GM19025 (cell line): ENCODE results near the gene PDE6B.

Experiments
- ATAC-seq: cut with Tn5 transposase; IDR thresholded peaks from one replicate; pipeline ENCODE4 v1.9.1; 2021; ENCODE audit warnings: mild to moderate bottlenecking, low read depth, moderate library complexity; ENCODE audit not compliant: unreplicated experiment

PDE6B gene

DNA sequence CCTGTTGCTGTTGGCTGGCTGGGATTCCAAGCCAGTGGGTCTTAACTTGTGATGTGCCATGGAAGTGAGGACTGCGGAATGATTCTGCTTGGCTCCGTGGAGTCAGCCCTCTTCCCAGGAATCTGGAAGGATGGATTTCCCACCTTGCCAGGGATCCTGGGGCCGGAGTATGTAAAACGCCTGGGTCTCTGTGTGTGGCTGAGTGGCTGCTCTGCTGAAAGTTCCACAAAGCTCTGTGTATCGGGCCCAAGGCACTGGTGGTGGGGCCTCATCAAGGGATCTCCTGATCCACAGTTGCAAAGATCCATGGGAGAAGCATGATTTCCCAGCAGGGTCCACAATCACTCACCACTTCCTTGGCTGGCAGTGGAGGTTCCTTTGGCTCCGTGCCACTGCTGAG lies 25.2 kb upstream of the PDE6B start:
- no peak for ATAC-seq

DNA sequence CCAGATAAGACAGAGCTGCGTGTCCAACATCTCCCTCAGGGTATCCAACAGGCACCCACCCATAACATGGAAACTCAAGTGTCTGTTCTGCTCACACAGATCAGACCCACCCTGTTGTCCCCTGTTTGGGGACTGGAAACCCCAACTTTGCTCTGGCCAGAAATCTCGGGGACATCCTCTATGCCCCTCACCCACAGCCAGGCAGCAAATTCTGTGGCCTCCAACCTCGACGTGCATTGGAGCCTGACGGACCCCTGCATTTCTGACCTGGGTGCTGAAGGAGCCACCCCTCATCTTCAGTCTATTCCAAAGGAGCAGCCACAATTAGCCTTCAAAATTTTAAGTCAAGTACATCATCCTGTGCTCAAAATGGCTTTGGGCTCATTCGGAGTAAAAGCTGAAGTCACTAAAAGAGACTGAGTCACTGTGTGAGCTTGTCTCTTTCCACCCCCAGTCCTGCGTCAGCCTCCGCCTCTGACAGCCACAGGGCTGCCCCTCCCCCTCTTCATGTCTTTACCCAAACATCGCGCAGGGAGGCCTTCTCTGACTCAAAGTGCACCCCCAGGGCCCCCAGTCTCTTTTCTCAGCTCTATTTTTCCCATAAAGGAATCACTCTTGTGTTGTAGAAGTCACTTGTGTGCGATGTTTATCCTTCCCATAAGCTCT lies 24.4 kb upstream of the PDE6B start:
- no peak for ATAC-seq

DNA sequence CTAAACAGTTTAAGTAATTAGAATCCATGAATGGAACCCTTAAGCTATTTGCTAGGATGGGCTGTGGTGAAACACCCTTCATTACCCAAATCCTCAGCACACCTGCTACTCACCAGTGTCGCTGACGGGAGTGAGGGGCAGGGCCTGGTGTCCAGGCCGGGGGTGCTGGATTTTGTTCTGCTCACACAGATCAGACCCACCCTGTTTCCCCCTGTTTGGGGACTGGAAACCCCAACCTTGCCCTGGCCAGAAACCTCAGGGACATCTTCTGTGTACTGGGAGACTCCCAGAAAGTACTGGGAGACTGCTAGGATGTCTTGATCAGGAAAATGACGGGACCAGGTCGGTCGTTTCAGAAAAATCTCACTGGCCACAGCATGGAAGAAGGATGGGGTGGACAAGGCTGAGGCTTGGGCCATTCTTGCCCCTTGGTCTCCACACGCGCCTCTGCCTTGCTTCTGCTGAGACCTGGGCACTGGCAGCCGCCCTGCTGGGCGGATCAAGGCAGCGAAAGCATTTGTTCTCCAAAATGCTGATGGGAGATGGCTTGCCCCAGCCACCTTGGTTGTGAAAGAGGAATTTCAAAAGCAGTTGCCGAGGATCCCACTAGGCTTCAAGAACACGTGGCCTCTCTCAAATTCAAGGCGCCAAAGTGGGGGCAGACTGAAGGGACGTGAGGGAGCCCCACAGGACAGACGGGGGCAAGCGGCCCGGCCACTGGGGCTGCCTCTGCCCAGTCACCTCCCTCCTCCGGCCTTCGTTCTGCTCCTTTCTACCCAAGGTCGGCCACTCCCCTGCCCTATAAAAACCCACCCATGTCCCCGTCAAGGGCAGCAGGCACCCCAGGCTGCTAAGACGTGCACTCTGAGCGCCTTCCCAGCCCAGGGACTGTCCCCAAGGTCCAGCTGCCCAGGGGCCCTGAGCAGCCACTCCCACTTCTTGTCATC lies 23.5 kb upstream of the PDE6B start:
- ATAC-seq: no peak

DNA sequence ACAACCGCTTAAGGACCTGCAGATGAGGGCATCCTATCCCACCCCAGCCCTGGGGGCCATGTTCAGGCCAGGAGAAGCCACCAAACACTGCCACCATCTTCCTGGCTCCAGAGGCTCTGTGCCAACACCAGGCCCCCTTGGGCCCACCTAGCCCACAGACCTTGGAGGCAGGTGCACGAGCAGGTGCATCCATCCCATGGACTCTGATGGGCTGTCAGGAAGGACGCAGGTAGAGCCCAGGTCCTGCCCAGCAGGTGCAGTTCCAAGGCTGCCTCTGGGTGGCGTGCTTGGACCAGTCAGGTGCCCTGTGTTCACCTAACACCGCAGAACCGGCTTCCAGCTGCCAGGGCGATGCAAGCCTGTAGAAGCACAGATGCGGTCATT lies 22.8 kb upstream of the PDE6B start:
- no peak for ATAC-seq

DNA sequence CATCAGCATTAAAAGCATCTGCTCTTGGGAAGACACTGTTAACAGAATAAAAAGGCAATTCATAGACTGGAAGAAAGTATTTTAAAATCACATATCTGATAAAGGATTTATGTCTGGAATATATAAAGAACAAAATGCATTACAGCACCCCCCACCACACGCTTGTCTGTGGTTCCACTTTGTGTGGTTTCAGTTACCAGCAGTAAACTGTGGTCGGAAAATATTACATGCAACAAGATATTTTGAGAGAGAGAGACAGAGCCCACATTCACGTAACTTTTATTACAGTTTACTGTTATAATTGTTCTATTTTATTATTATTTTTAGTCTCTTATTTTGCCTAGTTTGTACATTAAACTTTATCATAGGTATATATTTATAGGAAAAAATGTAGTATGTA lies 21.2 kb upstream of the PDE6B start:
- no peak for ATAC-seq

DNA sequence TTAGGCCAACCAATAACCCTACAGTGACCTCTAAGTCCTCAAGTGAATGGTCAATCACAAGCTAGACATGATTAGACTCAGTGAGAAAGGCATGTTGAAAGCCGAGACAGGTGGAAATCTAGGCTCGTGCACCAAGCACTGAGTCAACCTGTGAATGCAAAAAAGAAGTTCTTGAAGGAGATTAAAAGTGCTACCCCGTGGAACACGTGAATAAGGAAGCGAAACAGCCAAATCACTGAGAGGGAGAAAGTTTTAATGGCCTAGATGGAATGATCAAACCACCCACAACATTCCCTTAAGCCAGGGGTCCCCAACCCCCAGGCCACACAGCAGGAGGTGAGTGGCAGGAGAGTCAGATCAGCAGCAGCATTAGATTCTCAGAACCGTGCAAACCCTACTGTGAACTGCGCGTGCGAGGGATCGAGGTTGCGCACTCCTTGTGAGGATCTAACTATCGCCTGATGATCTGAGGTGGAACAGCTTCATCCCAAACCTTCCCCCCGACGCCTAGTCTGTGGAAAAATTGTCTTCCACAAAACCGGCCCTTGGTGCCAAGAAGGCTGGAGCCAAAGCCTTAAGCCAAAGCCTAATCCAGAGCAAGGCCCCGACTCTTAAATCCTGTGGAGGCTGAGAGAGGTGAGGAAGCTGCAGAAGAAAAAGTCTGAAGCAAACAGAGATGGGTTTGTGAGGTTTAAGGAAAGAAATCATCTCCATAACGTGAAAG lies 19.5 kb upstream of the PDE6B start:
- ATAC-seq: no peak

DNA sequence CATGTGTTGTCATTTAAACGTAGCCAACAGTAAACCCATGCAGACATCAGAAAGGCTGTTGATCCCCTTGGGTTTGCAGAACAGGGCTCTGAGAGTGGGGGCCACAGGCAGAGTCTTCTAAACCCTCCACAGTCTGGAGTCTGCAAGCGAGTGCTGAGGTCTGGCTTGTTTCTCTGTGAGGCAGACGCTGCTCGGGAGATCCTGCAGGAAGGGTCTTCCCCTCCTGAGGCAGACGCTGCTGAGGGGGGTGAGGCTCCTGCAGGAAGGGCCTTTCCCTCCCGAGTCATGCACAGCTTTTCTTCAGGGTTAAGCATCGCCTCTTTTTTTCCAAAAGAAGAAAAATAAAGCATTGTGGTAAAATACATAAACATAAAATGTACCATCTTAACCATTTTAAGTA lies 17.1 kb upstream of the PDE6B start:
- ATAC-seq: no peak

DNA sequence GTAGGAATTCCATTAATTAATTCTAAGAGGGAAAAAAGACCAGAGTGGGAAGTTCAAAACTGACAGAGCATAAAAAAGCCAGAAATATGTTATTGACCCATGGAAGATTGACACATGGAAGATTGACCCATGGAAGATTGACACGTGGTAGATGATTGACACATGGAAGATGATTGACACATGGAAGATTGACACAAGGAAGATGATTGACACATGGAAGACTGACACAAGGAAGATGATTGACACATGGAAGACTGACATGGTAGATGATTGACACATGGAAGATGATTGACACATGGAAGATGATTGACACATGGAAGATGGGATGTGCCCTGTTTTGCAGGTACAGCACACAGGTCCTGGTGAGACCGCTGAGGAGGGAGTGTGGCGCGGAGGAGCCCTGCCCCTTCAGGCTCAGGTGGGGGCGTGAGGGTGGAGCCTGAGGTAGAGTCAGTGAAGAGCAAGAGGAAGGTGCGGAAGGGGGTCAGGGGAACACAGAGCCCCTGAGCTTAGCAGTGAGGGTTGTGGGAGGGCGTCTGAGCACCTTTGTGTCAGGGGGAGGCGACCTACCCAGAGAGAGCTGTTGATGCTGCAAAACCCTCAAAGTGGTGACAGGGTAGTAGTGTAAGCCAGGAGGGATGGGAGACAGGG lies 15.8 kb upstream of the PDE6B start:
- ATAC-seq: no peak

DNA sequence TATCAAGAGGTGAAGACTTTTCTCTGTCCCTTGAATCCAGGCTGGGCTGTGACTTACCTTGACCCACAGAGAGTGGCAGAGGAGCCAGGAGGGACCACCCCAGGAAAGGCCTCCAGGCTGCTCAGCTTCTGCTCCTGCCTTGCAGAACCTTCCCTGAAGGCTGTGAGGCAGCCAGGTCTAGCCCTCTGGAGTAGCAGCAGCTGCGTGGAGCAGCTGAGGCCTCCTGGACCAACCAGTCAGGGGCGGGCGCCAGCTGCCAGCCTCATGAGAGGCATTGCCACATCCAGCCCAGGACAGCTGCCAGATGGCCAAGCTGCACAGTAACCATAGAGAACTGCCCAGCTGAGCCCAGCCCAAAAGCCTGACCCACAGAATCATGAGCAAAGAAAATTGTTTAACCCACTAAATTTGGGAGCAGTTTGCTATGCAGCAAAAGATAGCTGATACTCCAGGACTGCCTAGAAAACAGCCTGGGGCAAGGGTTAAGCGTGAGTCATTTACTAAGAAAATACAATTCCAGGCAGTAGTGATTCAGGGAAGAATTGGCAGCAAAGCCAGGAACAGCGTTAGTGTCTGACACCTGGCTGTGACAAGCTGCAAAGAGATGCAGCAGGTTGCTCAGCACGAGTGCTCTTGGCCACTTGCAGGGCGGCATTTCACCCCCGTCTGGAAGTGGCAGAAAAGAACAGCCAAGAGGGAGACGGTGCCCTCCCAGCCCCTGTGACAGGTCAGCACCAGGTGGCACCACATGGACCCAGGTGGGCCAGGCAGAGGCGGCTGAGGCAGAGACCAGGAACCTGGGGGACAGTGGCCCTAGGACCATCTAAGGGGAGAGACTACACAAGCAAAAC lies 14.7 kb upstream of the PDE6B start:
- ATAC-seq: no peak

DNA sequence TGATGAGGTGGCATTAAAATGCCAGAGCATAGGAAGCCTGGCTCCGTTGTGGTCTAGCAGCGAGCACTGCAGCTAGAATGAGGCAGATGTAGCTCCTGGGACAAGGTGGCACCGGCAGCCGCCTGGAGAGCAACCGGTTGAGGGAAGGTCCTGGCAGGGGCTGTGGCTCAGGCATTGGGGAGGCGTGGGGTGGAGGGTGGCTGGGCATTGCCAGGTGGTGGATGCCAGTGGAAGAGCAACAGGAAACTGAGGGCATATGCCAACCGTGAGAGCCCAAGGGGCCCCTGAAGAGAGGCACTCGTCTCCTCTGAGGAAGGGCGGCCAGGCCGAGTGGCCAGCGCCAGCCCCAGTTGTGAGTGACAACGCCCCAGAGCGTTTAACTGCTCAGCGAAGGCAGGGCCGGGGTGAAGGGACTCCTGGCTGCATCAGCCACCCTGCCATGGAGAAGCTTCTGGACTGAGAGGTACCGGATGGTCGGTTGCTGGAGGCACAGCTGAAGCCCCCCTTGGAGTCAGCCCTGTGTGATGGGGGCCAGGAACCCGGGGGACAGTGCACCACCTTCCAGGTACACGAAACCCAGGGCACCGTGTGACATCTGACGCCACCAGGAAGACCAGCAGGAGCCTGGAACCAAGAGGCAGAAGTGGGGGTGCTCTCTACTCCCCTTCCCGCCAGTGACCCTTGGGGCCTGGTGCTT lies 13.2 kb upstream of the PDE6B start:
- no peak for ATAC-seq

DNA sequence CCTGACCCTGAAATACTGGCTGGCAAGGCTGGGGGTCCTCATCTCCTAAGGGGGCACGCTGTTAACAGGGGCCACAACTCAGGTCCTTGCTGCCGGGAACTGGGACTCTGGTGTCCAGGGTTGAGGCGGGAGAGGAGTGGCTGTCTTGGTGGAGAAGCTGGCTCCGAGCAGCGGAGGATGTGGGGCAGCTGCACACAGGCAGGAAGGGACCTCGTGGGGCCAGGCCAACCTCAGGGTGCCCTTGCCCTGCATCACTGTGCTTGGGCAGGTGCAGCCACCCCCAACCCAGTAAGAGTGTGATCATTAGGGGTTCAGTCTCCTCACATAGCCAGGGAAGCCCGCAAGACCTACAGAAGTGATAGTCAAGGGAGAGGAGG lies 12.6 kb upstream of the PDE6B start:
- no peak for ATAC-seq

DNA sequence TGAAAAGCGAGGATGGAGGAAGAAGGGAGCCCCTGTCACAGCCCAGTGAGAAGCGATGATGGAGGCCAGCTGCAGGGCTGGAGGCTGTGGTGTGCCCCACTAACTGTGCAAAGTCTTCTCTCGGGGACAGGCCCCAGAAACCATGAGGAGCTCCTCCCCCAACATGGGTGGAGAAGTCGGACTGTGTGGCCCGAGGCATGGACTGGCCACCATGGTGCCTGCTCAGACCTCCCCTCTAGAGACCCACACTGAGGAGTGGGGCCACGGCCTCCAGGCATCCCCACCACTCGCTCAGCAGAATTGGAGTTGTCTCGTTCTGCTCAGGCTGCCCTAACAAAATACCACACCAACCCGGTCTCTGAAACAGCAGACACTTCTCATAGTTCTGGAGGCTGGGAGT lies 12.2 kb upstream of the PDE6B start:
- no peak for ATAC-seq

DNA sequence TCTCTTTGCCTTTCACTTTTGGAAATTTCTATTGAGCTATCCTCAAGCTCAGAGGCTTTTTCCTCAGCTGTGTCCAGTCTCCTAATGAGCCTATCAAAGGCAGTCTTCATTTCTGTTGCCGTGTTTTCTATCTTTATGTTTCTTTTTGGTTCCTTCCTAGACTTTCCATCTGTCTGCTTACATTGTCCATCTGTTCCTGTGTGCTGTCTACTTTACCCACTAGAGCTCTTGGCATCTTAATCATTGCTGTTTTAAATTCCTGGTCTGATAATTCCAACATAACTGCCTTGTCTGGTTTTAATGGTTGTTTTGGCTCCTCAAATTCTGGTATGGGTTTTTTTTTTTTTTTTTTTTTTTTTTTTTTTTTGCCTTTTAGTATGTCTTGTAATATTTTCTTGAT lies 9.3 kb upstream of the PDE6B start:
- no peak for ATAC-seq

DNA sequence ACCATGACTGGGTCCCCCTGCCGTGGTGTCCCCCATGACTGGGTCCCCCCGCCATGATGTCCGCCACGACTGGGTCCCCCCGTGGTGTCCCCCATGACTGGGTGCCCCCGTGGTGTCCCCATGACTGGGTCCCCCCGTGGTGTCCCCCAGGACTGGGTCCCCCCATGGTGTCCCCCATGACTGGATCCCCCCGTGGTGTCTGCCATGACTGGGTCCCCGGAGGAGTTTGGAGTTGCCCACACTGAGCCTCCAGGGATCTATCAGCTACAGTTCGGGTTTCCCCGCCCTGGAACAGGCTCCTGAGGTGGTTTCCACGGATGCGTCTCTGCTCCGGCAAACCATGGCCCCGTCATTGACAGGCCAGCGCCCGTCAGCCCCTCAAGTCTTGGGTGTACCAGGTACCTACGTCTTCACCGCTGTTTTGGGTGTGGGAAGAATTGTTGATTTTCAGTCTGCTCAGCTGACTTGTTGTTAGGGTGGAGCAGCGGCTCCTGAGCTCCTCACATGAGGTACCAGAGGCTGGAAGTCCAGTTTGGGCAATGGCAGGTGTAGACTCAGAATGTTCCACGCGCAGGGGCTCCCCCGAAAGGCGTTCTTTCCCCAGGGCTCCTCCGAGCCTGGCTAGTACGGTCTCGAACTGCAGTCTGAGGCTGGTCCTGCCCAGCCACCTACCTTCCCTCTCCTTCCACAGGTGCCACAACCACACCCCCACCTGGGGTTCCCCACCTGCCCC lies 8.3 kb upstream of the PDE6B start:
- no peak for ATAC-seq

DNA sequence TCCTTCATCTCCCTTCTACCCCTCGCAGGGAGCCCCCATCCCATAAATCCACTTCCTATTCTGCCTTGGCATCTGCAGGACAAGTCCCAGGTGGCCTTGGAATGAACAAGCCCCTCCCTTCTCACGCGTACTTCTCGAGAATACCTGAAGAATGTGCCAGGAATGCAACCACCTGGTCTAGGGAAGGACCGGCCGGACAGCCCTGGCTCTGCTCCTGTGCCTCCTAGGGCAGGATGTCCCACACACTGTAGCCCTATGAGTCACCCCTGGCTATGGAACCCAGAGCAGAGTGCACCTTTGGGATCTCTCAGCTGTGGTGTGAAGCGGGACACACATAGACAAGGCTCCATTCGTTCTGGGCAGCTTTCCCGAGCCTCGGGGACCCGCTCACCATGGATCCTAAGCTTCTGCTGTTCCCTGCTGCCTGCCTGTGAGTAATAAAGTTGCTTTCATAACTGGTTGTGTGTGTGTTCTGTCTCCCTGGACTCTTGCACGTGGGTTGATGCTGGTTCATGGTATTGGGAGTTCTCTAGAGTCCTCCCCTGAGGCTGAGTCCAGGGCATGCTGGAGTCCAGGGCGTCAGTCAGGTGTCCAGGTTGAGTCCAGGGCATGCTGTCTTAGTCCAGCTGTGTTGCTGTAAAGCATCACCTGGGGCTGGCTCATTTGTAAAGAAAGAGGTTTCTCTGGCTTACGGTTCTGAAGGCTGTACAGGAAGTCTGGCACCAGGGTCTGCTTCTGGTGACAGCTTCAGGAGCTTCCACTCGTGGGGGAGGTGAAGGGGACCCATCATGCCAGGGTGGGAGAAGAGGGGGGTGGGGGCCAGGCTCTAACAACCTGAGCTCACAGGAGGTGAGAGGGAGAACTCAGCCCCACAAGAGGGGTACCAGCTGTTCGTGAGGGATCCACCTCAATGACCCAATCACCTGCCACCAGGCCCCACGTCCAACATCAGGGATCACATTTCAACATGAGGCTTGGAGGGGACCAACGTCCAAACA lies 7.4 kb upstream of the PDE6B start:
- no peak for ATAC-seq

DNA sequence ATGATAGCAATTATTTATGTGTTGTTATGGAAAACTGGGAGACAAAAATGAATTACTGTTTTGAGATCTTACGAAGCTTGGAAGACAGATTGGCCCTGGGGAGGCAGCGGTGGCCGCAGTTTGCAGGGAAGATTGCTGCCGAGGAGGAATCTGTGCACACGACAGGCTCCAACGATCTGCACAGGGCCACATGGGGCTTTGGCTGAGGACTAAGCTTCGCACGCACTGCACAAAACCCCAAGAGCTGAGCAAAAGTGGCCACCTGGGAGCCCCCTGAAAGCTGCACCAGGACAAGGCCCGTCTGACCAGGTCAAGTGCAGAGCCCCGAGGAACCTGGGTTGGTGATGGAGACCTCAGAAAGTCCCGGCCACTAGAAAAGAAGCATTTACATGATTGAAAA lies 5.2 kb upstream of the PDE6B start:
- ATAC-seq: no peak

DNA sequence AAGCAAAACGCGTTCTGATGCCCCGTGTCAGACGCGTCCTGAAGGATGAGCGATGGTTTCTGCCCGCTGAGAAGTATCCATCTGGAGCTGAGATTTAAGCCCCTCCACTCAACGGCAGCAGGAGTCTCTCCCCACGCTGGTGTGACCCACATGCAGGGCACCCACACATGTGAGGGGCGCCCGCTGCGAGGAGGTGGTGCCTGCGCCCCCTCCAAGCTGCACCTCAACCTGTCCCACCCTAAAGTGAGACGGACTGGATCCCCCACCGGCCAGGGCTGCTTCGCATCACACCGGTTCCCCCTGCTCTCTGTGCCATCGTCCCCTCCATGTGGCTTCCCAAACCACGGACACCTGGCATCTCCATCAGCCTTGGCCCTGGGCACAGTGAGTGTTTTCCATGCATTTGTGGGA lies 4.5 kb upstream of the PDE6B start:
- ATAC-seq: no peak
